HCT116 (cell line): ENCODE data around the gene DLL1.

ENCODE experiments used
- ELF1 ChIP-seq: IDR thresholded peaks from 2 replicates; pipeline ENCODE4 v1.6.1; 2012; ENCODE audit warnings: low read depth, borderline replicate concordance
- EZH2 ChIP-seq: fragments of 200-600 bp; sonication (generic); IDR thresholded peaks from 2 replicates; pipeline ENCODE4 v1.6.1; 2017; ENCODE audit warnings: antibody characterized with exemption, mixed run types
- POLR2A ChIP-seq: IDR thresholded peaks from 2 replicates; pipeline ENCODE4 v1.7.0; 2011; ENCODE audit warnings: borderline replicate concordance; ENCODE audit not compliant: insufficient read depth, insufficient read length; ENCODE audit errors: extremely low read depth
- REST ChIP-seq: IDR thresholded peaks from 2 replicates; pipeline ENCODE4 v1.6.1; 2012; ENCODE audit warnings: low read depth
- SP1 ChIP-seq: IDR thresholded peaks from 2 replicates; pipeline ENCODE4 v1.6.1; 2012; ENCODE audit warnings: low read depth
- TCF7L2 ChIP-seq: IDR thresholded peaks from 2 replicates; pipeline ENCODE4 v1.7.0; 2011; ENCODE audit warnings: borderline replicate concordance, inconsistent platforms; ENCODE audit not compliant: insufficient read depth, insufficient read length; ENCODE audit errors: extremely low read depth
- TF ChIP-seq, protein P1 (sequence below), 3 experiments: fragments of 200-600 bp in 1 of 3; sonication (generic) in 1 of 3; IDR thresholded peaks in 2 of 3; conservative IDR thresholded peaks in 1 of 3; 2 replicates each; pipeline ENCODE4 v1.5.1; 2012 to 2017; ENCODE audit warnings: low read depth in 2 of 3, low read length in 2 of 3, antibody characterized with exemption in 1 of 3, borderline replicate concordance in 1 of 3, control low read depth in 1 of 3, mild to moderate bottlenecking in 1 of 3, mixed read lengths in 1 of 3, mixed run types in 1 of 3, moderate library complexity in 1 of 3; ENCODE audit not compliant: insufficient read depth in 1 of 3

- TF ChIP-seq, protein P1, sequence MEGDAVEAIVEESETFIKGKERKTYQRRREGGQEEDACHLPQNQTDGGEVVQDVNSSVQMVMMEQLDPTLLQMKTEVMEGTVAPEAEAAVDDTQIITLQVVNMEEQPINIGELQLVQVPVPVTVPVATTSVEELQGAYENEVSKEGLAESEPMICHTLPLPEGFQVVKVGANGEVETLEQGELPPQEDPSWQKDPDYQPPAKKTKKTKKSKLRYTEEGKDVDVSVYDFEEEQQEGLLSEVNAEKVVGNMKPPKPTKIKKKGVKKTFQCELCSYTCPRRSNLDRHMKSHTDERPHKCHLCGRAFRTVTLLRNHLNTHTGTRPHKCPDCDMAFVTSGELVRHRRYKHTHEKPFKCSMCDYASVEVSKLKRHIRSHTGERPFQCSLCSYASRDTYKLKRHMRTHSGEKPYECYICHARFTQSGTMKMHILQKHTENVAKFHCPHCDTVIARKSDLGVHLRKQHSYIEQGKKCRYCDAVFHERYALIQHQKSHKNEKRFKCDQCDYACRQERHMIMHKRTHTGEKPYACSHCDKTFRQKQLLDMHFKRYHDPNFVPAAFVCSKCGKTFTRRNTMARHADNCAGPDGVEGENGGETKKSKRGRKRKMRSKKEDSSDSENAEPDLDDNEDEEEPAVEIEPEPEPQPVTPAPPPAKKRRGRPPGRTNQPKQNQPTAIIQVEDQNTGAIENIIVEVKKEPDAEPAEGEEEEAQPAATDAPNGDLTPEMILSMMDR (IDR thresholded peaks at IDR 0.05 in 2 of 3, conservative IDR thresholded peaks at IDR 0.05 in 1 of 3; ENCODE audit: borderline replicate concordance in 1 of 3, insufficient read depth in 1 of 3, low read depth in 2 of 3, low read length in 2 of 3), result no peak
- TF ChIP-seq REST (no peak), SP1 (no peak), TCF7L2 (no peak), EZH2 (no peak), POLR2A (no peak), ELF1 (no peak)
These were observed at the start of gene DLL1 for GRCh38 chr6:170290296-170291128.
